ENCODE measurements around the gene BBIP1. TPM values are rescaled to one million over a fixed set of nuclear protein-coding genes. Genes with fewer than 3 reads are reported as not detected.

Gene BBIP1
- total and polyA plus RNA-seq, 9 of the 15 experiments (the other 6 are each of a cell fraction or from before 2014, with no cell fraction given), result 5.2 to 31.0 (median 19.4) TPM

- TF ChIP-seq ZBTB1 (CRISPR knock-in tag; IDR thresholded peaks at IDR 0.05; ENCODE audit: borderline replicate concordance, low read depth) (0 out of 2 replicates have a peak, but pooled peaks have one; percentile 40), DMBX1 (CRISPR knock-in tag; IDR thresholded peaks at IDR 0.05; ENCODE audit: borderline replicate concordance) (0 out of 2 replicates have a peak, but pooled peaks have one; percentile 25), ID3 (CRISPR knock-in tag; IDR thresholded peaks at IDR 0.05) (no peak), ID3 (tag; IDR thresholded peaks at IDR 0.05) (no peak), ZEB2 (IDR thresholded peaks at IDR 0.05) (peak; percentile 91), FOSL1 (tag; conservative IDR thresholded peaks at IDR 0.05) (peak; percentile 63), PTBP1 (IDR thresholded peaks at IDR 0.05; ENCODE audit: low read depth, low read length) (no peak), CHCHD3 (CRISPR knock-in tag; IDR thresholded peaks at IDR 0.05) (no peak), RREB1 (CRISPR knock-in tag; IDR thresholded peaks at IDR 0.05) (0 out of 2 replicates have a peak, but pooled peaks have one; percentile 27), ZFP36 (IDR thresholded peaks at IDR 0.05; ENCODE audit: low read depth, low read length, partially characterized antibody) (peak; percentile 10), ZNF316 (IDR thresholded peaks at IDR 0.05) (peak; percentile 55), CBFA2T2 (conservative IDR thresholded peaks at IDR 0.05) (peak; percentile 89), CBFA2T3 (IDR thresholded peaks at IDR 0.05) (peak; percentile 91), GATA2 (CRISPR knock-in tag; IDR thresholded peaks at IDR 0.05) (peak; percentile 74), HDAC1 (IDR thresholded peaks at IDR 0.05) (peak in 1 of 2 experiments; percentile 74; a peak in 1 of 4 replicates), ZNF707 (CRISPR knock-in tag; conservative IDR thresholded peaks at IDR 0.05) (no peak), ZNF644 (tag; IDR thresholded peaks at IDR 0.05; ENCODE audit: low read depth) (peak; percentile 39; the same call in 1 of the 2 replicates), YY1 (IDR thresholded peaks at IDR 0.05; ENCODE audit: borderline replicate concordance in 1 of 3, control insufficient read depth in 1 of 3, extremely low read depth in 1 of 3, insufficient read depth in 3 of 3, insufficient read length in 1 of 3, insufficient replicate concordance in 2 of 3, low read depth in 1 of 3, low read length in 2 of 3) (peak in 1 of 3 experiments; percentile 27), ZSCAN29 (IDR thresholded peaks at IDR 0.05) (no peak), EGR1 (conservative IDR thresholded peaks at IDR 0.05) (peak; percentile 77), COPS2 (conservative IDR thresholded peaks at IDR 0.05) (no peak)
- TF ChIP-seq, protein P1, sequence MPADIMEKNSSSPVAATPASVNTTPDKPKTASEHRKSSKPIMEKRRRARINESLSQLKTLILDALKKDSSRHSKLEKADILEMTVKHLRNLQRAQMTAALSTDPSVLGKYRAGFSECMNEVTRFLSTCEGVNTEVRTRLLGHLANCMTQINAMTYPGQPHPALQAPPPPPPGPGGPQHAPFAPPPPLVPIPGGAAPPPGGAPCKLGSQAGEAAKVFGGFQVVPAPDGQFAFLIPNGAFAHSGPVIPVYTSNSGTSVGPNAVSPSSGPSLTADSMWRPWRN (IDR thresholded peaks at IDR 0.05; ENCODE audit: low read depth), result peak; percentile 80
These were observed 61.5 kb downstream of the BBIP1 start (continued) for GRCh38 chr10:110857265-110858171.

All from K562 (cell line).